HG03108 (cell line): ENCODE measurements around the gene TSPAN19.

Experiments used
- ATAC-seq: cut with Tn5 transposase; IDR thresholded peaks from one replicate; pipeline ENCODE4 v1.9.1; 2021; ENCODE audit warnings: moderate library complexity; ENCODE audit not compliant: unreplicated experiment

The TSPAN19 gene

GRCh38 chr12:85002778-85003296 lies 33.2 kb downstream of the TSPAN19 start:
- ATAC-seq, result no peak

GRCh38 chr12:85000729-85001128 lies 35.3 kb downstream of the TSPAN19 start:
- ATAC-seq, result no peak

- ATAC-seq, result no peak
Measured at GRCh38 chr12:84998341-84998740, 37.7 kb downstream of the TSPAN19 start.

GRCh38 chr12:84996759-84997158 lies 39.3 kb downstream of the TSPAN19 start:
- ATAC-seq, result no peak

GRCh38 chr12:84995641-84996040 lies 40.4 kb downstream of the TSPAN19 start:
- no peak for ATAC-seq

GRCh38 chr12:84994426-84994825 lies 41.7 kb downstream of the TSPAN19 start:
- ATAC-seq, result no peak

GRCh38 chr12:84986586-84986985 lies 49.5 kb downstream of the TSPAN19 start:
- no peak for ATAC-seq

- no peak for ATAC-seq
Measured at GRCh38 chr12:84986117-84986516, 50.0 kb downstream of the TSPAN19 start.

GRCh38 chr12:84983289-84983688 lies 52.8 kb downstream of the TSPAN19 start:
- ATAC-seq, result no peak

GRCh38 chr12:84982888-84983287 lies 53.2 kb downstream of the TSPAN19 start:
- ATAC-seq, result no peak

- ATAC-seq, result no peak
Measured at GRCh38 chr12:84978921-84979320, 57.2 kb downstream of the TSPAN19 start.

GRCh38 chr12:84976133-84976532 lies 59.9 kb downstream of the TSPAN19 start:
- ATAC-seq, result no peak

GRCh38 chr12:84974155-84974815 lies 61.8 kb downstream of the TSPAN19 start:
- ATAC-seq, result no peak

GRCh38 chr12:84973026-84973425 lies 63.1 kb downstream of the TSPAN19 start:
- ATAC-seq, result no peak

GRCh38 chr12:84969226-84969625 lies 66.9 kb downstream of the TSPAN19 start:
- ATAC-seq, result no peak
